HG03135 (cell line): ENCODE measurements around the gene OPA3.
"Not testable (repeated sequence)": the region's sequence is repeated elsewhere in the genome, so short reads cannot be mapped to it uniquely, and the experiment has no call there.

Experiments used
- ATAC-seq: cut with Tn5 transposase; IDR thresholded peaks from one replicate; pipeline ENCODE4 v1.9.1; 2021; ENCODE audit warnings: mild to moderate bottlenecking, moderate library complexity; ENCODE audit not compliant: unreplicated experiment

The OPA3 gene

DNA sequence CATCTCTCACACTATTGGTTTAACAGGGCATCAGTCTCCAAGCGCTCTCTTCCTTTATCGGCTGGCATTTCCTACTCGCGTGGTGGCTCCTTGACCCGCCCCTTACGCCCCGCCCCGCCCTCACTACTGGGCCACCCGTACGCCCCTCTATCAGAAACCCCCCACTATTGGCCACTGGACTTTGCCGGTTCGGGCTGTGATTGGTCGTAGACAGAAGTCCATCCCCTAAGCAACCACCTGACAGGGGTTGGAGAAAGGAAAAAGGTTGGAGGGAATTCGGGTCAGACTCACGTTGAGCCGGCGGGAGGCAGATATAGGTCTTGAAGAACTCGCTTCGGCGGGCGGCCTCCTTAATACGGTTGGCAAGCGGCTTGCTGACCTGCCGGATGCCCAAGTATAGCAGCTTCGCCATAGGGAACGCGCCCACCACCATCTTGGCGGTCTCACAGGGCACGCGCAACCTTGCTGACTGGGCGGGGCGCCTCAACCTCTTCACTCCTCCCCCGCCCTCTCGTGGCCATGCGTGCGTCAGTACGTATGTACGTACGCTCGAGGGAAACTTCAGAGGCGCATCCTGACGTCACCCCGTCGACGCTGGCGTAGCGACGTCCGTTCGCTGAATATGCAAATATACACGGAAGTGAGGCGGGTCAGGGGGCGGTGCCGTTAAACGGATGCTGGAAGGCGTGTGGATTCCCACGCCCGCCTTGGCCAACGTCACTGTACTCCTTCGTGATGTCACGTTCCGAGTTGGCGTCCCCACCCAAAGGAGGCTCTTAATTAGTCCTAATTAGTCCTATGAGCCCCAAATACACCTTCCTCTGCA lies at the start of gene OPA3:
OPA3 (minus strand) TSS at position 471 of the 826 bp plus-strand sequence; CDS start at position 433, 38 bp downstream.
- peak; percentile 86 for ATAC-seq

GRCh38 chr19:45632468-45633196 lies 48.0 kb upstream of the OPA3 start:
- no peak for ATAC-seq

DNA sequence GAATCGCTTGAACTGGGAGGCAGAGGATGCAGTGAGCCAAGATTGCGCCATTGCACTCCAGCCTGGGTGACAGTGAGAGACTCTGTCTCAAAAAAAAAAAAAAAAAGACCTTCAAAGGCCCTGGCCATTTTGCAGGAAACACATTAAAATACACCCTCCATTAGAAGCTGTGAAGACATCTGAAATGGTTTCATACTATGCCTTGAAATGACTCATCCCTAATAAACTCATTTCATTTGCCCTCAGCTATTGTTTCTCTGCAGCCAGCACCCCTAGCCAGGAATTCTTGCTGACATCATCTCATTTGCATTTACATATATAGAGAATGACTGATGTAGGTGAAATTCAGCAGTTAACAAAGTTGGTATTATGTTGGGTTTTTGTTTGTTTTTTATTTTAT lies 45.9 kb upstream of the OPA3 start:
- ATAC-seq: no peak

DNA sequence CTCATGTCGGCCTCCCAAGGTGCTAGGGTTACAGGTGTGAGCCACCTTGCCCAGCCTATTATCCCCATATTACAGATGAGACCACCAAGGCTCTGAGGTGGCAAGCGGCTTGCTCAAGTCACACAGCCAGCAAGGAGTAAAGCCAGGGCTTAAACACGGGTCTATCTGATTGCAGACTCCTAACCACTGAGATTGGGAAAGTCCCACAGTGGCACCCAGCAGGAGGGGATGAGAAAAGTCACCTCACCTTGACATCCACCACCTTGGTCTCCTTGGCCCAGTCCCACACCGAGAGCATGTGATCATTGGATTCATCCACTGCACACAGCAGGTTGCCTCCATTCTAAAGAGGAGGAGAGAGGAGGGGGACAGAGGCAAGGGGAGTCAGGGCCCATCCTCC lies 45.1 kb upstream of the OPA3 start:
- no peak for ATAC-seq

DNA sequence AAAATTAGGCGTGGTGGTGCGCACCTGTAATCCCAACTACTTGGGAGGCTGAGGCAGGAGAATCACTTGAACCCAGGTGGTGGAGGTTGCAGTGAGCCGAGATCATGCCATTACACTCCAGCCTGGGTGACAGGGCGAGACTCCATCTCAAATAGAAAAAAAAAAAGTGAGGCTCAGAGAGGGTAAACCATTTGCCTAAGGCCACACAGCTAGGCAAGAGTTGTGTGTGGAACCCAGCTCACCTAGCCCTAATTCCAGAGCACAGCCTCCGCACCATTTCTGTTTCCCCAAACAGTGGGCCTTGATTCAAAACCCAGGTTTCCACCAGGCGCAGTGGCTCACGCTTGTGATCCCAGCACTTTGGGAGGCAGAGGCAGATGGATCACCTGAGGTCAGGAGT lies 43.6 kb upstream of the OPA3 start:
- ATAC-seq: not testable (repeated sequence)

DNA sequence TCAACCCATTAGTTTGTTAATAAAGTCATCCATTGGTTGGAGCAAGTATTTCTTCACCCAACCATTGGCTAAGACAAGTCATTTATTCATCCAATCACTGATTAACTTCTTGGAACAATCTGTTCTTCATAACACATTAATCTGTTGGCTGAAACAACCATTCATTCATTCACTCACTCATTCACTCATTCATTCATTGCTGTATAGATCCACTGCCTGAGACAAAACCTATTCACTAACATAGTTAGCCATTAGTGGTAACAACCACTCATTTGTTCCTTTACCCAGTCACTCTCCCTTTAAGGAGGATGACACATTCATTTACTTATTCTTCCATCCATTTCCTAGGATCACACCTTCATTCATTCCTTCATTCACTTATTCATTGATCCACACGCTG lies 39.4 kb upstream of the OPA3 start:
- no peak for ATAC-seq

DNA sequence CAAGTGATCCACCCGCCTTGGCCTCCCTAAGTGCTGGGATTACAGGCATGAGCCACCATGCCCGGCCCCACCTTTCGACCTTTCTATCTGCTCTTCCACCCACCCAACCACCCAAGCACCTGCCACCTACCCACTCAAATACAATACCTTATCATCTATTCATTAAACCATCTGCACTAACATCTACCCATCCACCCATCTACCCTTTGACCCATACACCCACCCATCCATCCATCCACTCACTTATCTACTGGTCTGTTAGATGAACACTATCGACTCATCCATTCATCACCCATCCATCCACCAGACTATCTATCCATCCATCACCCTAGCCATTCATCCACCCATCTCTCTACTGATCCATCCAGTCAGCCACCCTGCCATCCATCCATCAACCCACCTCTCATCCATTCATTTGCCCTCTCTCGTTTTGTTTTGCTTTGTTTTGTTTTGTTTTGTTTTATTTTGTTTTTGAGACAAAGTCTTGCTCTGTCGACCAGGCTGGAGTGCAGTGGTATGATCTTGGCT lies 37.4 kb upstream of the OPA3 start:
- no peak for ATAC-seq

DNA sequence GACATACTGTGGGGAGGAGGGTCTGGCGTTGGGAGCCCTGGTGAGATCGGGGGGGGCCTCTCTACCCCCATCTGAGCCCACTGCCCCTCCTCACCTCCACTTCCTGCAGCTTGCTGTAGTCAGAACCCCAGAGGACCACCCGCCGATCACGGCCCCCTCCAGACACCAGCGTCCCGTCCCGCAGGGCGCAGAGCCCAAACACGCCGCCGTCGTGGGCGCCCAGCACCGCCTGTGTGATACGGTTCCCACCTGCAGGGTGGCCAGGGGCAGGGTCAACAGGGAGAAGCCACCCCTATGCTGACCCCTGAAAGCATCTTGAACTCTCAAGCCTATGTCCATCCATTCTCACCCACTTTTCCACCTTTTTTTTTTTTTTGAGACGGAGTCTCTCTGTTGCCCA lies 36.8 kb upstream of the OPA3 start:
- ATAC-seq: no peak

DNA sequence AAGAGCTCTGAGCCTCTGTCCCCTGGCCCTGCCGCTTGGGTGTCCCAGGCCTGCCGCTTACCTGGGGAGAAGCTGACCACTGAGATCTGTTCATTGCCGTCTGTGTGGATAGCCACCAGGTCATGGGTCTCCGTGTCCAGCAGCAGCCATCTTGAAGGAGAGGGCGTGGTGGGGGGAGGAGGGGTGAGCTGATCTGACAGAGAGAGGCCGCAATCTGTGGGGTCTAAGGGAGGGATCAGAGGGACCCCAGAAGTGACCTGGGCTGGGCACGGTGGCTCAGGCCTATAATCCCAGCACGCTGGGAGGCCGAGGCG lies 32.1 kb upstream of the OPA3 start:
- ATAC-seq: no peak

- ATAC-seq: peak; percentile 57
Measured at GRCh38 chr19:45615795-45616703, 31.4 kb upstream of the OPA3 start.

DNA sequence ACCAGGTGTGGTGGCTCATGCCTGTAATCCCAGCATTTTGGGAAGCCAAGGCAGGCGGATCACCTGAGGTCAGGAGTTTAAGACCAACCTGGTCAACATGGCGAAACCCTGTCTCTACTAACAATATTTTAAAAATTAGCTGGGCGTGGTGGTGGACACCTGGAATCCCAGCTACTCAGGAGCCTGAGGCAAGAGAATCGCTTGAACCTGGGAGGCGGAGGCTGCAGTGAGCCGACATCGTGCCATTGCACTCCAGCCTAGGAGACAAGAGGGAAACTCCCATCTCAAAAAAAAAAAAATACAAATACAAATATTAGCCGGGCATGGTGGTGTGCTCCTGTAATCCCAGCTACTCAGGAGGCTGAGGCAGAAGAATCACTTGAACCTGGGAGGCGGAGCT lies 30.5 kb upstream of the OPA3 start:
- not testable (repeated sequence) for ATAC-seq

- ATAC-seq: no peak
Measured at GRCh38 chr19:45613926-45614725, 29.5 kb upstream of the OPA3 start.

- ATAC-seq: no peak
Measured at GRCh38 chr19:45608948-45609347, 24.3 kb upstream of the OPA3 start.

DNA sequence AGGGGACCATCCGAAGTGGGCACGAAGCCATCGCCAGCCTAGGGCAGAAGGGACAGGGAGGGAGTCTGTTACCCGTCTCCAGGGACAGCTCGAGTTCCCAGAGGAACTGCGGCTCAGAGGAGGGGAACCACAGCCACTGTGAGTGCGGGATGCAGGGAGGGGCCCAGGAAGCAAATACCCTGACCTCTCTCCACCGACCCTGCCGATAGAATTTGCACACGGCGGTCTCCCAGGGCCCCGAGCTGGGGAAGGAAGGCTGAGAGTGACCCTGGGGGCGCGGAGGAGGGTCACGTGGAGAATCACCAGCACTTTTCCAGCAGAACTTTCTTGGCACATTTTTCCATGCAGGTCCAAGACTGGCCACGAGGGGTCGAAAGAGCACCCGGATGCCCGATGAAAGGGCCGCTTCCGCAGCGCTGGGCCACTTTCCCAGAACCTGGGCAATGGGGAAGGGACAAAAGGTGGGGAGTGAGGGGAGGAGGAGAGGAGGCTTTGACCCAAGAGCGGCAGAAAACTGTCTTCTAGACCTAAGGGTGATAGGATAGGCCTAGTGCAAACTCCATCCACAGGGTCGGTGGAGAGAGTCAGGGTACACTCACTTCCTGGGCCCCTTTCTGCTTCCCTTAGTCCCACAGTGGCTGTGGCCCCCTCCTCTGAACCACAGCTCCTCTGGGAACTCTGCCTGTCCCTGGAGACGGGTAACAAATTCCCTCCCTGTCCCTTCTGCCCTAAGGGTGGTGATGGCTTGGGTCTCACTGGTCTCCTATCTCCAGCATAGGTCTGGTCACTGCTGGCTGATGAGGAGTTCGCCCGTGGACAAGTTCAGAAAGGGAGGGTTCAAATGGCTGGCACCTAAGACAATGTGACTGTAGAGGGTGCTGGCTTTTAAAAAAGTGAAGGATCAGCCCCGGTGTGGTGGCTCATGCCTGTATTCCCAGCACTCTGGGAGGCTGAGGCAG lies 22.7 kb upstream of the OPA3 start:
- ATAC-seq: no peak

GRCh38 chr19:45601524-45602374 lies 17.1 kb upstream of the OPA3 start, which contains the start of gene GPR4:
Gene GPR4, minus strand, starts transcription at chr19:45602212. Its CDS starts 10,346 bp downstream, at chr19:45591866.
- ATAC-seq: no peak

DNA sequence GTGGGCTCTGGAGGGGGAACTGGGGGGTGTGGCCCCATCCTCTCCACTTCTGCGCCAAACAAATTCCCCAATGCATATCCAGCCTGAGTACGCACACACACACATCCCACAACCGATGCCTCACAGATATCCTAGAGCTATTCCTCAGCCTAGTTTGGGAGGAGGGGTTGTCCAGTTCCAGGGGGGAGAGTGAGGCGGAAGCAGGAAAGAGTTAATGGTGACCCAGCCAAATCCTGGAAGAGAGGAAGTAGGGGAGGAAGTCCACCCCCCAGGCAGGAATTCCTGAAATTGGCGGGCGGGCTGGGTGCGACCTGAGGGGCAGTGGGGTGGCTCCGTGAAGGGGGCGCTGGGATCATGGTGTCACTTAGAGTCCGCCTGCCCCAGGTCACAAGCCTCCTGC lies 16.5 kb upstream of the OPA3 start:
- no peak for ATAC-seq

DNA sequence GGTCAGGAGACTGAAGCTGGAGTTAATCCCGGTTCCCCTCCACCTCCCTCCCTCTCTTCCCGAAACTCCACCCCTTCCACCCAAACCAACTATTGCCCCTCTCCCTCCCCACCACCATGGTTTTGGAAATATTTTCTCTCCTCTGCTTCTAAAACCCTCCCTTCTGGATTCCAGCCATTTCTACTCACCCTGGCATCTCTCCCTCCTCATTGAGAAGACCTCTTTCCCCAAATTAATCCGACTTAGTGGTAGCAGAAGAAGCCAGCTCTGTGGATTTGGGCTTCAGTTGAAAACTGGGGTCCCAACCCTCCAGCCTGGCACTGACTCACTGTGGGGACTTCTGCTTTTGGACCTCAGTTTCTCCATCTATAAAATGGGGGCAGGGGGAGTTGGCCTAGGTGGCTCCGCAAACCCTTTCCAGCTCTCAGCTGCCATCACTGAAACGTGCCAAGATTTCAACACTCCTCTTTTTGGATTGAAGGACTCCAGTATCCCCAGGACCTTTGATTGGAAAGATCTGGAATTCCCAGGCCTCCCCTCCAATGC lies 15.8 kb upstream of the OPA3 start:
- no peak for ATAC-seq

GRCh38 chr19:45599286-45599685 lies 14.7 kb upstream of the OPA3 start:
- no peak for ATAC-seq
